ENCODE data around the gene SMAD9. TPM values are rescaled to one million over a fixed set of nuclear protein-coding genes. Genes with fewer than 3 reads are reported as not detected.

SMAD9 gene
- total and polyA plus RNA-seq, 2 of the 4 experiments (the other 2 are of a cell fraction), result 3.2 to 4.8 TPM

DNA sequence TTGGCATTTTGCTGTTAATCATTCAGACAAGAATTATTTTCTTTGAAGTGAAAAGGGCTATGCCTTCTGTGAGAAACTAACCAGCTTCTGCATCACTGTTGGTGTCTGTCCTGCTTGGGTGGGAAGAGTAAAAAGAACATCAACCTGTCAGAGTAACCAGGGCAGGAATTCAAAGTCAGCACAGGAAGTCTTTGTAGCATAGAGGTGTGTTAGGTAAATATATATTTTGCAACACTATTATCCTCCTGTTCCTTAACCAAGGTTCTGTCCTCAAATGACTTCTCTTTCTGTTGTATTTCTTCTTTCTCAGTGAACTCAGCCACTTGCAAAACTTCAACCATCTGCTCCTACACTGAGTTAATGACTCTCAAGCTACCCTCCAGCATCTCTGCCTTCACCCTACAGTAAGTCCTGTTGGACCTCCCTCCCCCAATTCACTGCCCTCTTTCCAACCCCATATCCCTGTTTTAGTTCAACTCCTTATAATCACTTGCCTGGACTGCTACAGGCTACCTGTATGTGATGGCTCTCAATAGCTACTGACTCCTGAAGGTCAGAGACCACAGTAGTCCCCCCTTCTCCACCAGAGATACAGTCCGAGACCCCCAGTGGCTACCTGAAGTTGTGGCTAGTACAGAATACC, 49.9 kb downstream of the SMAD9 start:
- Histone ChIP-seq H3K4ac (ENCODE audit: low read depth, low read length) (no peak overlapping the region), H3K56ac (ENCODE audit: extremely low read depth, insufficient read depth, low read length) (no peak overlapping the region), H2AK5ac (ENCODE audit: low read depth, low read length) (no peak overlapping the region), H4K20me1 (ENCODE audit: insufficient read depth, low read length) (no peaks in the 10 kb centered on the region), H4K5ac (ENCODE audit: low read depth, low read length) (no peak overlapping the region), H3K4me1 (ENCODE audit: control insufficient read depth, insufficient read depth, low read length) (no peaks in the 10 kb centered on the region), H3K9ac (ENCODE audit: low read depth, low read length) (no peak overlapping the region), H3K79me1 (ENCODE audit: low read depth in 1 of 2, low read length in 2 of 2) (peaks cover 0 to 6% of the 10 kb centered on the region in 2 experiments; a peak in 3 of 4 replicates), H3K4me3 (ENCODE audit: insufficient read depth, low read depth, low read length) (no peak overlapping the region), H3K9me1 (ENCODE audit: insufficient read depth, low read length) (peaks cover 2% of the 10 kb centered on the region; the same call in 1 of the 2 replicates), H3K27ac (ENCODE audit: insufficient read depth, low read length) (no peak overlapping the region), H3K27me3 (ENCODE audit: control insufficient read depth, insufficient read depth, low read length) (no peaks in the 10 kb centered on the region), H3K23ac (ENCODE audit: low read depth, low read length) (no peak overlapping the region), H3K4me2 (ENCODE audit: low read depth, low read length) (no peak overlapping the region), H3K9me3 (ENCODE audit: control insufficient read depth, insufficient read depth, low read length) (no peaks in the 10 kb centered on the region), H4K91ac (ENCODE audit: insufficient read depth, low read depth, low read length) (no peak overlapping the region), H3K36me3 (ENCODE audit: control insufficient read depth, insufficient read depth, low read length) (peaks cover 28% of the 10 kb centered on the region), H3K14ac (replicated peaks; ENCODE audit: low read depth, low read length) (no peak overlapping the region), H2BK120ac (ENCODE audit: low read depth, low read length) (no peak overlapping the region), H2AFZ (replicated peaks; ENCODE audit: low read length, poor library complexity) (no peak overlapping the region), H2BK5ac (ENCODE audit: low read depth, low read length, poor library complexity, severe bottlenecking) (no peak overlapping the region), H2BK20ac (ENCODE audit: low read depth, low read length) (no peak overlapping the region), H2AK9ac (replicated peaks; ENCODE audit: low read depth, low read length, poor library complexity) (no peak overlapping the region), H3K18ac (ENCODE audit: low read depth, low read length) (no peak overlapping the region), H2BK15ac (ENCODE audit: low read depth, low read length) (no peak overlapping the region), H4K8ac (ENCODE audit: low read depth in 2 of 2, low read length in 2 of 2) (no peak overlapping the region)
- intact Hi-C loops (cut with micrococcal nuclease), result no loop called here
- dilution Hi-C loops (cut with HindIII; ENCODE audit: low sequenced_read_pairs, unreplicated experiment), result loop anchor here (25.0 kb wide), 1 partner anchor 117 kb away; the partner anchor contains the start of gene ALG5
- TF ChIP-seq FOS (IDR thresholded peaks at IDR 0.05; ENCODE audit: low read depth, low read length) (no peak), CHD1 (IDR thresholded peaks at IDR 0.05; ENCODE audit: low read depth, low read length) (no peak), POLR2A (IDR thresholded peaks at IDR 0.05; ENCODE audit: low read depth, low read length) (no peak), MXI1 (IDR thresholded peaks at IDR 0.05; ENCODE audit: borderline replicate concordance, low read depth, low read length) (no peak), RCOR1 (IDR thresholded peaks at IDR 0.05; ENCODE audit: insufficient replicate concordance, low read length) (no peak), RAD21 (IDR thresholded peaks at IDR 0.05; ENCODE audit: low read length) (no peak), RFX5 (IDR thresholded peaks at IDR 0.05; ENCODE audit: low read depth, low read length) (no peak), BHLHE40 (IDR thresholded peaks at IDR 0.05; ENCODE audit: low read depth, low read length) (no peak), MAFK (IDR thresholded peaks at IDR 0.05; ENCODE audit: low read depth, low read length) (no peak), SMC3 (IDR thresholded peaks at IDR 0.05; ENCODE audit: low read depth, low read length) (no peak), MAZ (IDR thresholded peaks at IDR 0.05; ENCODE audit: borderline replicate concordance, low read depth, low read length) (no peak), NFE2L2 (IDR thresholded peaks at IDR 0.05; ENCODE audit: low read depth, low read length) (no peak)
- TF ChIP-seq, protein P1, sequence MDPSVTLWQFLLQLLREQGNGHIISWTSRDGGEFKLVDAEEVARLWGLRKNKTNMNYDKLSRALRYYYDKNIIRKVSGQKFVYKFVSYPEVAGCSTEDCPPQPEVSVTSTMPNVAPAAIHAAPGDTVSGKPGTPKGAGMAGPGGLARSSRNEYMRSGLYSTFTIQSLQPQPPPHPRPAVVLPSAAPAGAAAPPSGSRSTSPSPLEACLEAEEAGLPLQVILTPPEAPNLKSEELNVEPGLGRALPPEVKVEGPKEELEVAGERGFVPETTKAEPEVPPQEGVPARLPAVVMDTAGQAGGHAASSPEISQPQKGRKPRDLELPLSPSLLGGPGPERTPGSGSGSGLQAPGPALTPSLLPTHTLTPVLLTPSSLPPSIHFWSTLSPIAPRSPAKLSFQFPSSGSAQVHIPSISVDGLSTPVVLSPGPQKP (IDR thresholded peaks at IDR 0.05; ENCODE audit: borderline replicate concordance, low read depth, low read length), result no peak
- TF ChIP-seq, protein P2, sequence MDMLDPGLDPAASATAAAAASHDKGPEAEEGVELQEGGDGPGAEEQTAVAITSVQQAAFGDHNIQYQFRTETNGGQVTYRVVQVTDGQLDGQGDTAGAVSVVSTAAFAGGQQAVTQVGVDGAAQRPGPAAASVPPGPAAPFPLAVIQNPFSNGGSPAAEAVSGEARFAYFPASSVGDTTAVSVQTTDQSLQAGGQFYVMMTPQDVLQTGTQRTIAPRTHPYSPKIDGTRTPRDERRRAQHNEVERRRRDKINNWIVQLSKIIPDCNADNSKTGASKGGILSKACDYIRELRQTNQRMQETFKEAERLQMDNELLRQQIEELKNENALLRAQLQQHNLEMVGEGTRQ (IDR thresholded peaks at IDR 0.05; ENCODE audit: low read depth, low read length), result no peak
- ChIA-PET POLR2A (ENCODE audit: unreplicated experiment) (no interaction called here), CTCF (no interaction called here)
- in situ Hi-C loops (cut with MboI; ENCODE audit: low sequenced_read_pairs), result no loop called here
- no peak for DNase-seq
- no CpG with 5 or more reads among the region's 1 CpG for WGBS, 2 experiments (ENCODE audit: extremely low coverage in 2 of 2, insufficient read length in 1 of 2)
- BruUV-seq (replicated peaks), result no TSS peak
- ATAC-seq (ENCODE audit: low read depth), result no peak
